ENCODE data around the gene LCLAT1.

DNA sequence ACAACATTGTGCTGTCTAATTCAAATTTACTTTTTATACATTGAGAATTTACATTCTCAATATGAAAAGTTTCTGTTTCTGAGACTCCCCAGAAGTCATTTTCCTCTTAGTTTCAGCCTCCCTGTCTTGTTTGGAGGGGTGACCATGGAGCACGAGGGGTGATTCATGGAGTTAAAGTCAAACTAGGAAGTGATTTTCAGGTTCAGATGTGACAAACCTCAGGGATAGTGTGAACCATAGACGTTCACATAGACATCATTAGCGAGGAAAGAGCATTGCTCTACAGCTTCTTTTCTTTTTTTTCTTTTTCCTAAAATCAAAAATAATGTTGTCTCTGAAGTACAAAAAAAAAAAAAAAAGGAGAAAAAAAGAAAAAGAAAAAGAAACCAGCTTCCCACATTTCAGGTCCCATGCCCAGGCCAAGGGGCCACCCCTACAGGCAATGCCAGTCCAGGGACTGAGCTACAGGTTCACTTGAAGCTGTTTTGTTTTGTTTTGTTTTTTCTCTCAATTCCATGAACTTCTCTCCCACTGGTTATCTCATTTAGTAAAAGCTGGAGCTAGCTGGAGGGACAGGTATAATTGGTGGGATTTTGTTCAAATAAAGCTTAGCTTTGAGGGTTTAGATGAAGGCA, 18.1 kb upstream of the LCLAT1 start:
- TF ChIP-seq, protein P1, sequence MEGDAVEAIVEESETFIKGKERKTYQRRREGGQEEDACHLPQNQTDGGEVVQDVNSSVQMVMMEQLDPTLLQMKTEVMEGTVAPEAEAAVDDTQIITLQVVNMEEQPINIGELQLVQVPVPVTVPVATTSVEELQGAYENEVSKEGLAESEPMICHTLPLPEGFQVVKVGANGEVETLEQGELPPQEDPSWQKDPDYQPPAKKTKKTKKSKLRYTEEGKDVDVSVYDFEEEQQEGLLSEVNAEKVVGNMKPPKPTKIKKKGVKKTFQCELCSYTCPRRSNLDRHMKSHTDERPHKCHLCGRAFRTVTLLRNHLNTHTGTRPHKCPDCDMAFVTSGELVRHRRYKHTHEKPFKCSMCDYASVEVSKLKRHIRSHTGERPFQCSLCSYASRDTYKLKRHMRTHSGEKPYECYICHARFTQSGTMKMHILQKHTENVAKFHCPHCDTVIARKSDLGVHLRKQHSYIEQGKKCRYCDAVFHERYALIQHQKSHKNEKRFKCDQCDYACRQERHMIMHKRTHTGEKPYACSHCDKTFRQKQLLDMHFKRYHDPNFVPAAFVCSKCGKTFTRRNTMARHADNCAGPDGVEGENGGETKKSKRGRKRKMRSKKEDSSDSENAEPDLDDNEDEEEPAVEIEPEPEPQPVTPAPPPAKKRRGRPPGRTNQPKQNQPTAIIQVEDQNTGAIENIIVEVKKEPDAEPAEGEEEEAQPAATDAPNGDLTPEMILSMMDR (conservative IDR thresholded peaks at IDR 0.05; ENCODE audit: low read length): no peak
- TF ChIP-seq EZH2phosphoT487 (IDR thresholded peaks at IDR 0.05; ENCODE audit: borderline replicate concordance): no peak

Data from Loucy (cell line).